Suprapubic skin (tissue), 4 donors: Measurements from ENCODE around the gene TTC1. TPM values are rescaled to one million over a fixed set of nuclear protein-coding genes. Genes with fewer than 3 reads are reported as not detected.

ENCODE experiments used
- DNase-seq, 2 donors: peaks; one replicate each; pipeline ENCODE4 v3.0.0-alpha.2; 2019; ENCODE audit warnings: low spot score in 2 of 2
- H3K27ac ChIP-seq: fragments of 200-600 bp; sonication (generic); one replicate; pipeline ENCODE4 v1.5.1; 2019
- H3K27me3 ChIP-seq: fragments of 200-600 bp; sonication (generic); one replicate; pipeline ENCODE4 v1.5.1; 2019
- H3K36me3 ChIP-seq: fragments of 200-600 bp; sonication (generic); one replicate; pipeline ENCODE4 v1.5.1; 2019
- H3K4me1 ChIP-seq: fragments of 200-600 bp; sonication (generic); one replicate; pipeline ENCODE4 v1.5.1; 2019
- H3K4me3 ChIP-seq: fragments of 200-600 bp; sonication (generic); one replicate; pipeline ENCODE4 v1.5.1; 2019; ENCODE audit warnings: mild to moderate bottlenecking
- H3K9me3 ChIP-seq: fragments of 200-600 bp; sonication (generic); one replicate; pipeline ENCODE4 v1.5.1; 2019
- CTCF ChIP-seq, 2 donors: fragments of 200-600 bp in 1 of 2; fragments of 450-650 bp in 1 of 2; sonication (generic) in 1 of 2; IDR thresholded peaks; one replicate each; pipeline ENCODE4 v1.5.1; 2016 to 2019; ENCODE audit warnings: antibody characterized with exemption in 2 of 2, mild to moderate bottlenecking in 1 of 2, moderate library complexity in 1 of 2
- EP300 ChIP-seq: sonication (generic); formaldehyde crosslinking; IDR thresholded peaks from one replicate; pipeline ENCODE4 v1.6.1; 2017; ENCODE audit warnings: antibody characterized with exemption
- POLR2A ChIP-seq, 2 donors: fragments of 450-650 bp; IDR thresholded peaks; one replicate each; pipeline ENCODE4 v1.6.1; 2017; ENCODE audit warnings: antibody characterized with exemption in 2 of 2, mild to moderate bottlenecking in 2 of 2, moderate library complexity in 2 of 2
- POLR2AphosphoS5 ChIP-seq, 3 donors: sonication (generic); formaldehyde crosslinking; IDR thresholded peaks; one replicate each; pipeline ENCODE4 v1.6.1; 2017; ENCODE audit warnings: antibody characterized with exemption in 3 of 3
- WGBS: methylation state at CpG from one replicate; pipeline ENCODE4 v1.1.5; 2018; 5-methylcytosine and 5-hydroxymethylcytosine counted together
- total RNA-seq, 4 donors: library from RNA; depleted of rRNA; stranded (reverse); fragments of >200 nt; gene quantifications; one replicate each; pipeline ENCODE4 v1.1.0, GENCODE V29; 2016

The TTC1 gene
- total RNA-seq, 4 donors from 2014 or later = 26.1 to 39.1 (median 30.5) TPM

GRCh38 chr5:160092514-160092913 is 83.6 kb downstream of the TTC1 start:
- no peak for DNase-seq
- H3K27me3 ChIP-seq = no peaks in the 10 kb centered on the region
- no peaks in the 10 kb centered on the region for H3K4me1 ChIP-seq
- H3K4me3 ChIP-seq = no peak overlapping the region
- H3K9me3 ChIP-seq = no peaks in the 10 kb centered on the region
- TF ChIP-seq CTCF (IDR thresholded peaks at IDR 0.05) (no peak), POLR2AphosphoS5 (IDR thresholded peaks at IDR 0.05) (no peak), POLR2A (IDR thresholded peaks at IDR 0.05) (no peak), EP300 (no peak)
- no peak overlapping the region for H3K27ac ChIP-seq
- 90% methylated on average over 7 of the region's 7 CpGs for WGBS
- peaks cover 22% of the 10 kb centered on the region for H3K36me3 ChIP-seq

- no peak overlapping the region for H3K4me3 ChIP-seq
- TF ChIP-seq POLR2AphosphoS5 (IDR thresholded peaks at IDR 0.05) = no peak
- no peak for TF ChIP-seq EP300
- no peak for TF ChIP-seq CTCF (IDR thresholded peaks at IDR 0.05)
- TF ChIP-seq POLR2A (IDR thresholded peaks at IDR 0.05) = no peak
- 93% methylated on average over 11 of the region's 11 CpGs for WGBS
- H3K27ac ChIP-seq = no peak overlapping the region
- H3K9me3 ChIP-seq = no peaks in the 10 kb centered on the region
- no peak for DNase-seq
- no peaks in the 10 kb centered on the region for H3K4me1 ChIP-seq
- no peaks in the 10 kb centered on the region for H3K27me3 ChIP-seq
- peaks cover 22% of the 10 kb centered on the region for H3K36me3 ChIP-seq
Observed at GRCh38 chr5:160092960-160093707, 84.2 kb downstream of the TTC1 start.

GRCh38 chr5:160096178-160096577 is 87.2 kb downstream of the TTC1 start:
- no peak overlapping the region for H3K27ac ChIP-seq
- TF ChIP-seq EP300 = no peak
- TF ChIP-seq POLR2A (IDR thresholded peaks at IDR 0.05) = no peak
- no peaks in the 10 kb centered on the region for H3K27me3 ChIP-seq
- no peaks in the 10 kb centered on the region for H3K4me1 ChIP-seq
- WGBS = 98% methylated on average over 2 of the region's 2 CpGs
- no peak for DNase-seq
- H3K36me3 ChIP-seq = peaks cover 27% of the 10 kb centered on the region
- no peak overlapping the region for H3K4me3 ChIP-seq
- no peaks in the 10 kb centered on the region for H3K9me3 ChIP-seq

GRCh38 chr5:160097991-160098390 is 89.1 kb downstream of the TTC1 start:
- peaks cover 7% of the 10 kb centered on the region for H3K4me1 ChIP-seq
- TF ChIP-seq CTCF (IDR thresholded peaks at IDR 0.05) (no peak), POLR2AphosphoS5 (IDR thresholded peaks at IDR 0.05) (no peak), POLR2A (IDR thresholded peaks at IDR 0.05) (no peak), EP300 (no peak)
- no peak for DNase-seq

GRCh38 chr5:160105686-160106360 is 96.9 kb downstream of the TTC1 start:
- no peak overlapping the region for H3K27ac ChIP-seq
- WGBS = 68% methylated on average over 4 of the region's 4 CpGs
- H3K4me3 ChIP-seq = no peak overlapping the region
- H3K4me1 ChIP-seq = peaks cover 10% of the 10 kb centered on the region
- no peak for TF ChIP-seq EP300
- no peak for TF ChIP-seq CTCF (IDR thresholded peaks at IDR 0.05)
- no peak for TF ChIP-seq POLR2AphosphoS5 (IDR thresholded peaks at IDR 0.05)
- no peak for TF ChIP-seq POLR2A (IDR thresholded peaks at IDR 0.05)
- no peaks in the 10 kb centered on the region for H3K27me3 ChIP-seq
- peaks cover 14% of the 10 kb centered on the region for H3K36me3 ChIP-seq
- no peaks in the 10 kb centered on the region for H3K9me3 ChIP-seq
- DNase-seq = no peak

More at GRCh38 chr5:160097991-160098390, 89.1 kb downstream of the TTC1 start:
- Histone ChIP-seq H3K36me3 (peaks cover 18% of the 10 kb centered on the region), H3K9me3 (no peaks in the 10 kb centered on the region), H3K27ac (no peak overlapping the region), H3K27me3 (no peaks in the 10 kb centered on the region), H3K4me3 (no peak overlapping the region)
- 87% methylated on average over 4 of the region's 4 CpGs for WGBS
